Purkinje cell (primary cell): ENCODE measurements around the gene NAALADL1. TPM values are rescaled to one million over a fixed set of nuclear protein-coding genes. Genes with fewer than 3 reads are reported as not detected.

ENCODE experiments used
- polyA plus RNA-seq: library from polyadenylated mRNA; unstranded; fragments of >200 nt; fragmentation: Nextera tagmentation; gene quantifications from 2 replicates; pipeline ENCODE4 v1.2.1, GENCODE V29; 2014

Gene NAALADL1
- polyA plus RNA-seq = not detected in 2 replicates

GRCh38 chr11:65058419-65059054 is at the start of gene NAALADL1:
Gene NAALADL1 (minus strand): TSS chr11:65058553. CDS start chr11:65058521, 32 bp downstream.

GRCh38 chr11:65095974-65096806 is 37.8 kb upstream of the NAALADL1 start, which contains the start of gene VPS51:
Gene VPS51 (plus strand): TSS chr11:65096214. CDS start chr11:65096251, 37 bp downstream.

GRCh38 chr11:65083834-65084597 is 25.7 kb upstream of the NAALADL1 start, which contains the start of the genes CDCA5 and ZFPL1:
Gene CDCA5 (minus strand): TSS chr11:65084040. CDS start chr11:65083978, 62 bp downstream.
Gene ZFPL1 (plus strand): TSS chr11:65084222. CDS start chr11:65084699, 477 bp downstream.

GRCh38 chr11:65040847-65041622 is 17.3 kb downstream of the NAALADL1 start, which contains the start of gene SAC3D1:
Gene SAC3D1 (plus strand): TSS chr11:65041210. CDS start chr11:65041293, 83 bp downstream.

GRCh38 chr11:65027213-65028067 is 30.9 kb downstream of the NAALADL1 start, which contains the start of gene SNX15:
Gene SNX15 (plus strand): TSS chr11:65027439. CDS start chr11:65027538, 99 bp downstream.

GRCh38 chr11:65013888-65014725 is 44.2 kb downstream of the NAALADL1 start, which contains the start of gene ARL2:
Gene ARL2 (plus strand): TSS chr11:65014160. CDS start chr11:65014208, 48 bp downstream.

GRCh38 chr11:64996710-64997380 is 61.5 kb downstream of the NAALADL1 start, which contains the start of gene BATF2:
Gene BATF2 (minus strand): TSS chr11:64996971. CDS start chr11:64996914, 57 bp downstream.

Other genes starting within 250 kb of the NAALADL1 start
- 4.9 and 7.0 TPM in 2 replicates for gene MEN1, start 248.0 kb downstream of the NAALADL1 start, polyA plus RNA-seq
- not detected in 2 replicates for gene CDC42BPG, start 213.9 kb downstream of the NAALADL1 start, polyA plus RNA-seq
- 2.5 and 3.5 TPM in 2 replicates for gene EHD1, start 179.9 kb downstream of the NAALADL1 start, polyA plus RNA-seq
- gene ATG2A, start 141.3 kb downstream of the NAALADL1 start, polyA plus RNA-seq = 0.70 and 0.73 TPM in 2 replicates
- 1.5 and 3.1 TPM in 2 replicates for gene PPP2R5B, start 133.9 kb downstream of the NAALADL1 start, polyA plus RNA-seq
- not detected in 2 replicates for gene GPHA2, start 122.7 kb downstream of the NAALADL1 start, polyA plus RNA-seq
- 3.6 and 3.8 TPM in 2 replicates for gene MAJIN, start 86.4 kb downstream of the NAALADL1 start, polyA plus RNA-seq
- not detected in 2 replicates for gene BATF2, start 61.6 kb downstream of the NAALADL1 start, polyA plus RNA-seq
- gene ARL2, start 44.4 kb downstream of the NAALADL1 start, polyA plus RNA-seq = 42.7 and 68.3 TPM in 2 replicates
- 4.7 and 7.0 TPM in 2 replicates for gene SNX15, start 31.1 kb downstream of the NAALADL1 start, polyA plus RNA-seq
- 1.3 and 3.6 TPM in 2 replicates for gene SAC3D1, start 17.3 kb downstream of the NAALADL1 start, polyA plus RNA-seq
- gene CDCA5, start 25.5 kb upstream of the NAALADL1 start, polyA plus RNA-seq = 0.29 and 1.8 TPM in 2 replicates
- 11.0 and 14.9 TPM in 2 replicates for gene ZFPL1, start 25.7 kb upstream of the NAALADL1 start, polyA plus RNA-seq
- 15.7 and 25.0 TPM in 2 replicates for gene VPS51, start 37.7 kb upstream of the NAALADL1 start, polyA plus RNA-seq
- gene TM7SF2, start 53.3 kb upstream of the NAALADL1 start, polyA plus RNA-seq = 17.1 and 28.2 TPM in 2 replicates
- gene ZNHIT2, start 59.1 kb upstream of the NAALADL1 start, polyA plus RNA-seq = 0.19 and 1.9 TPM in 2 replicates
- gene FAU, start 63.6 kb upstream of the NAALADL1 start, polyA plus RNA-seq = 384 and 510 TPM in 2 replicates
- gene MRPL49, start 63.8 kb upstream of the NAALADL1 start, polyA plus RNA-seq = 8.6 and 13.7 TPM in 2 replicates
- 24.2 and 35.0 TPM in 2 replicates for gene SYVN1, start 76.0 kb upstream of the NAALADL1 start, polyA plus RNA-seq
- gene SPDYC, start 111.7 kb upstream of the NAALADL1 start, polyA plus RNA-seq = not detected in 2 replicates
- gene CAPN1, start 123.4 kb upstream of the NAALADL1 start, polyA plus RNA-seq = 4.1 and 6.8 TPM in 2 replicates
- 1.6 and 4.8 TPM in 2 replicates for gene POLA2, start 203.4 kb upstream of the NAALADL1 start, polyA plus RNA-seq